ENCODE results near the gene NF1. TPM values are rescaled to one million over a fixed set of nuclear protein-coding genes. Genes with fewer than 3 reads are reported as not detected.

NF1 gene
- total and polyA plus RNA-seq, 10 donors: 3.1 to 97.7 (median 58.3) TPM

GRCh38 chr17:31388770-31389656 lies 294.2 kb downstream of the NF1 start:
- H3K9me3 ChIP-seq: no peaks in the 10 kb centered on the region
- peaks cover 2 to 51% (median 28%) of the 10 kb centered on the region in 7 donors for H3K27me3 ChIP-seq (replicated peaks in 1 of 7)
- H3K27ac ChIP-seq: no peak overlapping the region
- H3K36me3 ChIP-seq: no peaks in the 10 kb centered on the region
- peak in 9 of 11 experiments; percentile 48 to 77 (median 67) for TF ChIP-seq CTCF (IDR thresholded peaks at IDR 0.05 in 8 of 11, conservative IDR thresholded peaks at IDR 0.05 in 3 of 11)
- no peak for TF ChIP-seq POLR2A (IDR thresholded peaks at IDR 0.05)
- TF ChIP-seq POLR2AphosphoS5 (IDR thresholded peaks at IDR 0.05): no peak
- no peak for DNase-seq
- no peak overlapping the region for H3K4me3 ChIP-seq
- 54 to 66% (median 58%) methylated on average over 17 to 18 of the region's 18 CpGs for WGBS, 5 donors
- intact Hi-C loops (cut with DNase I; ENCODE audit: low total_unique reads): no loop called here
- H3K4me1 ChIP-seq: peaks cover 10 to 41% (median 22%) of the 10 kb centered on the region in 6 donors

- no peak overlapping the region for H3K4me3 ChIP-seq
- H3K9me3 ChIP-seq: no peaks in the 10 kb centered on the region
- no peak for DNase-seq
- H3K27ac ChIP-seq: no peak overlapping the region
- H3K27me3 ChIP-seq (replicated peaks in 1 of 7): peaks cover 2 to 60% (median 28%) of the 10 kb centered on the region in 7 donors
- intact Hi-C loops (cut with DNase I; ENCODE audit: low total_unique reads): no loop called here
- peaks cover 10 to 41% (median 22%) of the 10 kb centered on the region in 6 donors for H3K4me1 ChIP-seq
- no peaks in the 10 kb centered on the region for H3K36me3 ChIP-seq
- 65 to 76% (median 71%) methylated on average over 22 of the region's 22 CpGs for WGBS, 5 donors
- no peak for TF ChIP-seq CTCF (IDR thresholded peaks at IDR 0.05 in 8 of 11, conservative IDR thresholded peaks at IDR 0.05 in 3 of 11)
These were observed 295.0 kb downstream of the NF1 start for GRCh38 chr17:31389657-31390381.

GRCh38 chr17:31390426-31390747 lies 295.6 kb downstream of the NF1 start:
- peaks cover 2 to 65% (median 28%) of the 10 kb centered on the region in 7 donors for H3K27me3 ChIP-seq (replicated peaks in 1 of 7)

More at GRCh38 chr17:31390426-31390747, 295.6 kb downstream of the NF1 start:
- 81 to 93% (median 83%) methylated on average over 8 of the region's 8 CpGs for WGBS, 5 donors
- H3K36me3 ChIP-seq: no peaks in the 10 kb centered on the region
- no peak overlapping the region for H3K4me3 ChIP-seq
- H3K27ac ChIP-seq: no peak overlapping the region
- no peak for TF ChIP-seq POLR2AphosphoS5 (IDR thresholded peaks at IDR 0.05)
- TF ChIP-seq POLR2A (IDR thresholded peaks at IDR 0.05): no peak
- no peak for TF ChIP-seq CTCF (IDR thresholded peaks at IDR 0.05 in 8 of 11, conservative IDR thresholded peaks at IDR 0.05 in 3 of 11)
- no peak for DNase-seq
- no peaks in the 10 kb centered on the region for H3K9me3 ChIP-seq
- intact Hi-C loops (cut with DNase I; ENCODE audit: low total_unique reads): no loop called here
- H3K4me1 ChIP-seq: peaks cover 10 to 41% (median 22%) of the 10 kb centered on the region in 6 donors
